IPS DF 6.9 (cell line): Measurements from ENCODE around the gene DCUN1D1.

Experiments
- DNase-seq: peaks from one replicate; pipeline ENCODE4 v3.0.0-alpha.2; 2013; ENCODE audit warnings: low read depth, low spot score
- H3K27ac ChIP-seq: one replicate; pipeline ENCODE4 v1.5.1; 2013; ENCODE audit warnings: low read length, control low read depth
- H3K27me3 ChIP-seq: 2 replicates; pipeline ENCODE4 v1.6.1; 2013; ENCODE audit warnings: mild to moderate bottlenecking, low read length; ENCODE audit not compliant: control insufficient read depth, insufficient read depth
- H3K36me3 ChIP-seq: 2 replicates; pipeline ENCODE4 v1.6.1; 2013; ENCODE audit warnings: low read length; ENCODE audit not compliant: control insufficient read depth, insufficient read depth
- H3K4me1 ChIP-seq: 2 replicates; pipeline ENCODE4 v1.6.1; 2013; ENCODE audit warnings: low read length; ENCODE audit not compliant: control insufficient read depth, insufficient read depth
- H3K4me3 ChIP-seq: 2 replicates; pipeline ENCODE4 v1.5.1; 2013; ENCODE audit warnings: mild to moderate bottlenecking, low read length
- H3K9me3 ChIP-seq: 2 replicates; pipeline ENCODE4 v1.6.1; 2013; ENCODE audit warnings: low read length, inconsistent platforms; ENCODE audit not compliant: control insufficient read depth, insufficient read depth
- WGBS: extraction: QIAGEN DNeasy Blood & Tissue Kit; methylation state at CpG from one replicate; pipeline ENCODE4 v1.1.7; 2013; ENCODE audit warnings: mixed read lengths, missing lambda C conversion rate; ENCODE audit not compliant: insufficient read length, insufficient coverage; 5-methylcytosine and 5-hydroxymethylcytosine counted together

The DCUN1D1 gene

DNA sequence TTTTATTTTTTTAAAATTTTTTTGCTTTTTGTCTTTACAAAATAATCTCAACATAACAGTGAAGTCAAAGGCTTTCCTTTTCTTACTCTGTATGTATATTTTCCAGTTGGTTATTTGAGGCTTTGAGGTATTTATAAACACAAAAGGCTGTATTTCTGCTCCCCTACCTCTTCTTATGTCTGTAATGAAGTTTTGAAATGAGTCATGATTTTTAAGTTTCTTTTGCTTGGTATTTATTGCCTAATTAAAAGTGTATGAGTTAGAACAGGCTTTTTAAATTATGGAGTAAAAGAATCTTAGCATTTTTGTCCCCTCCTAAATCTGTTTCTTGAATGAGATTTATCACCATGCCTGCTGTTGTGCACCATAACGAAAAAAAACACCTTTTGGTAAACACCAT is 66.0 kb downstream of the DCUN1D1 start:
- no peak for DNase-seq
- Histone ChIP-seq H3K27me3 (no peaks in the 10 kb centered on the region), H3K4me3 (no peak overlapping the region), H3K36me3 (no peaks in the 10 kb centered on the region), H3K9me3 (no peaks in the 10 kb centered on the region), H3K27ac (no peak overlapping the region), H3K4me1 (no peaks in the 10 kb centered on the region)
- no CpG with 5 or more reads among the region's 1 CpG for WGBS

DNA sequence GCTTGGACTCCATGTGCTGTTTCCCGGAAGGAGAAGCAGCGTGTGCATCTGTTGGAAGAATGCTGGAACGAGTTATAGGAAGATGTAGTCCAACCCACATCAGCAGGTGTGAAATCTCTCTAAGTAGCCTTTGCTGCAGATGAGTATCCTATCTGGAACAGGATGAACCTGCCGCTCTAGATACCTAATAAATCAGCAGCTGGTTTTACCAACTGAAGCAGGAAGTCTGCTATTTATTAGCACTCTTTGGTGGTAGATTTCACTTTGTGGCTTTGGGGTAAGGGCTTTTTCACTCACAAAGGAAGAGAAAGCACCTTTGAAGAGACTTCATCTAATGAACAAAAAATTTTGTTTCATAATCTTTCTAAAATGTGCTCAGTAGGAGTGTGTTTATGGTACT is 66.4 kb downstream of the DCUN1D1 start:
- WGBS = no CpG with 5 or more reads among the region's 4 CpGs

DNA sequence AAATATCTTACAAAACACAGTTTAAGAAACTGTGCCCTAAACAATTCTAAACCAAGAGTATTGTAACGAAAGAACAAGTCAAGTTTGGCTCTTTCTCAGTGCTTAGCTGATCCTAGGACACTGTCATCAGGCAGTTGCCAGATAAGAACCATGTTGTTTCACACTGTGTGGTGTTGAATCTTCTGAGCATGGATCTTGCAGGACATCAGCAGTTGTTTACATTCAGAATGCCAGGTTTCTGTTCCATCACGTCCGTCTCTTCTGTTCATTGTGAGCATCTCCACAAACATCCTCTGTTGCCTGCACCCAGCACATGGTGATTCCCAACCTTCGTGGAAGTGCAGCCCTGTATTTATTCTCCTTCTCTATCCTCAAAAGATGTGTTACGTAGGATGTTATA is 67.9 kb downstream of the DCUN1D1 start:
- Histone ChIP-seq H3K4me3 (no peak overlapping the region), H3K36me3 (no peaks in the 10 kb centered on the region), H3K4me1 (no peaks in the 10 kb centered on the region), H3K27ac (no peak overlapping the region), H3K9me3 (no peaks in the 10 kb centered on the region), H3K27me3 (no peaks in the 10 kb centered on the region)
- no peak for DNase-seq
- 100% methylated on average over 1 of the region's 5 CpGs for WGBS

More for the DNA sequence above, 66.4 kb downstream of the DCUN1D1 start:
- no peaks in the 10 kb centered on the region for H3K36me3 ChIP-seq
- no peak overlapping the region for H3K27ac ChIP-seq
- DNase-seq = no peak
- no peaks in the 10 kb centered on the region for H3K27me3 ChIP-seq
- H3K9me3 ChIP-seq = no peaks in the 10 kb centered on the region
- no peak overlapping the region for H3K4me3 ChIP-seq
- no peaks in the 10 kb centered on the region for H3K4me1 ChIP-seq

DNA sequence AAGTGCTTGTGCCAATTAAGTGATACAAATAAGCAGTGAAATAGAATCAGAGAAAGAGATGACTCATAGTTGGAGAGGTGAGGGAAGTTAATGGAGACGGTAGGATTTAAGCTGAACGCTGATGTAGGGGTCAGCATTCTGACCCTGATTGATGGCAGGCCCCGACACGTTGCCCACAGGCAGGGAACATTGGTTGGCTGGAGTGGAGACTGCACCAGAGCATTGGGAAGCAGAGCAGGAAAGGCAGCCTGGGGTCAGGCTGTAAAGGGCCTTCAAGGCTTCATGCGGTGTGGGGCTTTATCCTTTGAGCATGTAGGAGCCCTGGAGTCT is 68.6 kb downstream of the DCUN1D1 start:
- no peak for DNase-seq
- Histone ChIP-seq H3K4me3 (no peak overlapping the region), H3K27ac (no peak overlapping the region), H3K9me3 (no peaks in the 10 kb centered on the region), H3K36me3 (no peaks in the 10 kb centered on the region), H3K27me3 (no peaks in the 10 kb centered on the region), H3K4me1 (no peaks in the 10 kb centered on the region)
- WGBS = 100% methylated on average over 2 of the region's 5 CpGs

DNA sequence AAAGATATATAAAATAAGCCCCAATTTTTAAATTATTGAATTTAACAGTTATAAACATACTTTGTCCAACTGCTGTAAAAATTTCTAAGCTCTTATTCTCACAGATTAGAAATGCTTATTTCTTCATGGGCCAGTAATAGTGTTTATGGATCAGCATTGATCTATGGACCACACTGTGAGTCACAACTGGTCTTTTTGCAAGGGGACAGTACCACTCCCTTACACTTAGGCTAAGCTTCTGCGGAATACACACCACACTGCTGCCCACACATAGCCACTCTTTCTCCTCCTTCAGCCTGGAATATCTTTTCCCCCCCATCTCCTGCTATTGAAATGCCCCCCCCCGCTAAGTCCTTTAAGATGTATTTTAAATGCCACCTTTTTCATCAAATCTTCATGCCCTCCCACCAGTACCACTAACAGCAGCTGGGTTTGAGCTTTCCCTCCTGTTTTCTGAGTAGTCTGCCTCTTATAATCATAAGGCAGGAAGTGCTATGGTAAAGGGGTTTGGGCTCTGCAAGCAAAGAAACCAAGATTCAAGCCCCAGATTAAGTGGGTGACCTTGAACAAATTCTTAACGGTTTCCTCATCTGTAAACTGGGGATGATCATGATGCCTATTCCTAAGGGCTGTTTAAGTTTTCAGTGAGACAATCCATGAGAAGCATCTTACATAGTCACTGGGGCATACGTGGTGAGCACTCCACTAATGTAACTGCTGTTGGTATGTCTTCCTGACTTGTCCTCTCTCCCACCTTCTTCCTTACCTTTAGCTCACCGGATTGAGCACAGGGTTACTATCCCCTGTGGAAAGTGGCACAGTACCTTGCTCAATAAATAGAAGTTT is 69.2 kb downstream of the DCUN1D1 start:
- H3K4me3 ChIP-seq = no peak overlapping the region
- H3K4me1 ChIP-seq = no peaks in the 10 kb centered on the region
- H3K36me3 ChIP-seq = no peaks in the 10 kb centered on the region
- no CpG with 5 or more reads among the region's 5 CpGs for WGBS
- H3K27me3 ChIP-seq = no peaks in the 10 kb centered on the region
- no peak overlapping the region for H3K27ac ChIP-seq
- no peaks in the 10 kb centered on the region for H3K9me3 ChIP-seq
- DNase-seq = no peak

DNA sequence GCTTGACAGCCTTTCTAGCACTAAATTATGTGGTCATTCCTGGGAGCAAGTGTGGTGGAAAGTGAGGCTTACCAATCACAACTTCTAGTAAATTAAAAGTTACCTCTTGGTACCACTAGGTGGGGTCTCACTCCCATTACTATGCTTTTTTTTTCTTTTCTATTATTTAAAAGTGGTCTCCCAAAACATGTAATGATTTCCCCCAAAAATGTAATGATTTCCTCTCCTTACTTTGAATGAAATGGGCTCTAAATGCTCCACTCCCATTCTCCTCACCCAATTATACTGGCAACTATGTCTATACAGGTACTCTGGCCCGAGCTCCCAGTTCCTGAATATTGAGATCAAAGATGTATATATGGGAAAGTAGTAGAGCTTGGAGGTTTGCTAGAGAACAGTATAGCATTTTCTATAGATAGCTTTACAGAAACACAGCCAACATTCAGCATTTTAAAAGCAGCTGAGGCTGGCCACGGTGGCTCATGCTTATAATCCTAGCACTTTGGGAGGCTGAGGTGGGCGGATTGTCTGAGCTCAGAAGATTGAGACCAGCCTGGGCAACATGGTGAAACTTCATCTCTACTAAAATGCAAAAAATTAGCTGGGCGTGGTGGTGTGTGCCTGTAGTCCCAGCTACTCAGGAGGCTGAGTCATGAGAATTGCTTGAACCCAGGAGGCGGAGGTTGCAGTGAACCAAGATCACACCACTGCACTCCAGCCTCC is 70.9 kb downstream of the DCUN1D1 start:
- no peak overlapping the region for H3K27ac ChIP-seq
- H3K36me3 ChIP-seq = no peaks in the 10 kb centered on the region
- no peak overlapping the region for H3K4me3 ChIP-seq
- DNase-seq = no peak
- no CpG with 5 or more reads among the region's 5 CpGs for WGBS
- no peaks in the 10 kb centered on the region for H3K9me3 ChIP-seq
- H3K27me3 ChIP-seq = no peaks in the 10 kb centered on the region
- no peaks in the 10 kb centered on the region for H3K4me1 ChIP-seq

DNA sequence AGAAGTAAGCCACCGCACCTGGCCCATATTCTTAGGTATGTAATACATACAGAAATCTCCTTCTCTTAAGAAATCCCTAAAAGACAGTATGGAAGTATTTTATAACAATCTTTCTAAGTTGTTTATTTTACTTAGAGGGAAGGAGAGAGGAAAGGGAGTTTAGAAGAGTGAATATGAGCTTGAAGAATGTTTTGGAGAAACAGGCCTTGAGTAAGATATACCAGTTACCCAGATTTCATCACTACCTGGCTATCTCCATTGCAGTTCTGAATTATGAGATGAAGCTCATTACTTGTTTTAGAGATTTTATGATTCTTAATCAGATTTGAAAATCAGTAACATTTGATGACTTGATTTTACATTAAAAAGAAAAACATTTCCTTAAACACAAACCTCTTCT is 71.9 kb downstream of the DCUN1D1 start:
- Histone ChIP-seq H3K4me3 (no peak overlapping the region), H3K27ac (no peak overlapping the region), H3K4me1 (no peaks in the 10 kb centered on the region), H3K27me3 (no peaks in the 10 kb centered on the region), H3K36me3 (no peaks in the 10 kb centered on the region), H3K9me3 (no peaks in the 10 kb centered on the region)
- no peak for DNase-seq
- no CpG with 5 or more reads among the region's 1 CpG for WGBS

DNA sequence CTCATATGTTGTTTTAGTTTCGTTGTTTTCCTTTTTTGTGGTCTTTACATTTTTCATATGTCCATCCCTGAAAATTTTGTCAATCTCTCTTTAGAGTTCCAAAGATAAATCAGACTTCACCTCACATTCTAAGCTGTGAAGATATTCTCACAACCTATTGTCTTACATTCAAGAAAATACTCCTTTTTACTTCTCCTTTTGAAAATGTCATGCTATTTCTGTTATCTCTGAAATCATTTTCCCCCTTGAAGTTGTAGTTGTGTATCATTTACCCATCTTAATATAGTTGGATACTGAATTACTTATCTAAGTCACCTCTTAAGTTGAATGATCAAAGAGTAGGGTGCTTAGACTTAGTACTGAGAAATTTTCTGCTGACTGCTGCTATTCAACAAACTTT is 74.3 kb downstream of the DCUN1D1 start:
- H3K36me3 ChIP-seq = no peaks in the 10 kb centered on the region
- H3K27me3 ChIP-seq = no peaks in the 10 kb centered on the region
- H3K27ac ChIP-seq = no peak overlapping the region
- no peak for DNase-seq
- no peaks in the 10 kb centered on the region for H3K4me1 ChIP-seq
- no CpG with 5 or more reads among the region's 1 CpG for whole genome bisulfite sequencing
- no peak overlapping the region for H3K4me3 ChIP-seq
- no peaks in the 10 kb centered on the region for H3K9me3 ChIP-seq

DNA sequence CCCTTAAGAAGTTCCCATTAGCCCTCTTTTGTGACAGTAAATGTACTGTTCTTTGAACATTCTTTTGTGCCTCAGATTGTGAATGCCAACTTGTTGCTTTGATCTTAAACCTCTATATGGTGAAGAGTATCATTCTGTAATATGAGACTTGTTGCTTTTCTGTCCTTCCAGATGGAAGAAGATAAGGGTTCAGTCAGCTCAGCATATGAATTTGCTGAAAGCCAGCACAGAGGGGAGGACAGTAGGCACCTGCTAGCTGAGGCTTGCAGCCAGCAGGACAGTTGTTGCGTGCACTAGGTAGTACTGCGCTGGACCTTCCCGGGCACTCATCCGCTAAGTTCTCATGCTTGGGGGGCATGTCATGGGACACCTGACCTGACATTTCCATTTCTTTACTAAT is 74.7 kb downstream of the DCUN1D1 start:
- Histone ChIP-seq H3K36me3 (no peaks in the 10 kb centered on the region), H3K4me1 (no peaks in the 10 kb centered on the region), H3K27me3 (no peaks in the 10 kb centered on the region), H3K9me3 (no peaks in the 10 kb centered on the region), H3K27ac (no peak overlapping the region), H3K4me3 (no peak overlapping the region)
- WGBS = no CpG with 5 or more reads among the region's 4 CpGs
- no peak for DNase-seq

DNA sequence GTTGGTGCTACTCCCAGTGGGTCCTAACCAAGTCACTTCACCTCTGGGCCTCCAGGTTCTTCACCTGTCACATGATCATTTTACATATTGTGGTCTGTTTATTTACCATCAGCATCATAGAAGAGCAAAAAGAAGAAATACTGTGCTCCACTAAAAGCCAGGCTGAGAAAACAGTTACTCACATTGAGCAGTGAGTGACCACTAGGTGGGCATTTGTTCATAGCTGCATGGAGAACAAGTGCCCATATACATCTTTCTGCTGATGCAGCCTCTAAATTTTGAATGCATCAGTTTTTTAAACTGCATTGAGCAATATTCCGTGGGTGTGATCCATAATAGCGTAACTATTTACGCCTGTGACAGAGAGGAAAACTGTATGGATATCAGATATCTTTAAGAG is 76.2 kb downstream of the DCUN1D1 start:
- WGBS = no CpG with 5 or more reads among the region's 3 CpGs
- H3K9me3 ChIP-seq = no peaks in the 10 kb centered on the region
- no peak for DNase-seq
- H3K27me3 ChIP-seq = no peaks in the 10 kb centered on the region
- no peaks in the 10 kb centered on the region for H3K36me3 ChIP-seq
- H3K4me1 ChIP-seq = no peaks in the 10 kb centered on the region
- no peak overlapping the region for H3K4me3 ChIP-seq
- H3K27ac ChIP-seq = no peak overlapping the region

DNA sequence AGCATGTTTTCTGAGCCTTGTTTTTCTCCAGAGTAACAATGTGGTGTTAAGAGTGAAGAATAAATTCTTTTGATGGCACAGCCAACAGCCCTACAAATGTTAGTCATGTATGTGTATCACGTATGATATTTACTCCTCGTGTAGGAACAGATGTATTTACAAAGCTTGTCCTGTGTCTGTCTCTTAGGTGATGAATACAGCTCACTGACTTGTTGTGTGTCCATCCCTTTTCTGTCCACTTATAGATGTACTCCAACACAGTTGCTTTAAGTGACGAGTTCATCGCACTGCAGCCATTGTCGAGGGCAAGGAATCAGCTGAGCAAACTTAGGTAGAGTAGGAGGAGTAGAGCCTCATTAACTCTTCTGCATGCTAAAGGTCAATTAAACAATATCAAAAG is 78.1 kb downstream of the DCUN1D1 start:
- no peak for DNase-seq
- H3K27me3 ChIP-seq = no peaks in the 10 kb centered on the region
- no peak overlapping the region for H3K27ac ChIP-seq
- no peak overlapping the region for H3K4me3 ChIP-seq
- H3K4me1 ChIP-seq = no peaks in the 10 kb centered on the region
- no CpG with 5 or more reads among the region's 5 CpGs for WGBS
- H3K36me3 ChIP-seq = no peaks in the 10 kb centered on the region
- H3K9me3 ChIP-seq = no peaks in the 10 kb centered on the region
